Testis (tissue), 3 donors: Measurements from ENCODE around the gene PCGF5. TPM values are rescaled to one million over a fixed set of nuclear protein-coding genes. Genes with fewer than 3 reads are reported as not detected.

Experiments used
- DNase-seq: peaks from one replicate; pipeline ENCODE4 v3.0.0-alpha.2; 2019
- H3K27ac ChIP-seq, 2 donors: fragments of 200-600 bp; sonication (generic); one replicate each; pipeline ENCODE4 v1.5.1; 2019
- H3K27me3 ChIP-seq: fragments of 200-600 bp; sonication (generic); one replicate; pipeline ENCODE4 v1.5.1; 2019
- H3K36me3 ChIP-seq: fragments of 200-600 bp; sonication (generic); one replicate; pipeline ENCODE4 v1.5.1; 2017; ENCODE audit warnings: low read depth; ENCODE audit errors: missing control alignments
- H3K4me1 ChIP-seq: fragments of 200-600 bp; sonication (generic); one replicate; pipeline ENCODE4 v1.5.1; 2019
- H3K4me3 ChIP-seq, 2 donors: fragments of 200-600 bp; sonication (generic); one replicate each; pipeline ENCODE4 v1.5.1; 2017 to 2019
- H3K9me3 ChIP-seq: fragments of 200-600 bp; sonication (generic); one replicate; pipeline ENCODE4 v1.5.1; 2017
- POLR2A ChIP-seq: fragments of 450-650 bp; IDR thresholded peaks from one replicate; pipeline ENCODE4 v1.6.1; 2017; ENCODE audit warnings: antibody characterized with exemption, mild to moderate bottlenecking, moderate library complexity
- WGBS, 2 donors: methylation state at CpG; one replicate each; pipeline ENCODE4 v1.1.5; 2018; 5-methylcytosine and 5-hydroxymethylcytosine counted together
- intact Hi-C: fragments of 100-400 bp; cut with DNase I; formaldehyde crosslinking; loops from one replicate; pipeline ENCODE4 v1.15.1; 2023; ENCODE audit warnings: low total_unique reads
- polyA plus RNA-seq: library from polyadenylated mRNA; stranded (reverse); fragments of 350-450 nt; fragmentation: Illumina TruSeq; extraction: RNeasy Lipid Tissue Mini Kit (QIAGEN cat#74804); gene quantifications from one replicate; pipeline ENCODE4 v1.2.3, GENCODE V29; 2014; ENCODE audit warnings: low read depth, low replicate concordance; ENCODE audit not compliant: insufficient read depth
- total RNA-seq, 2 donors: library from RNA; depleted of rRNA; stranded (reverse); fragments of >200 nt; gene quantifications; one replicate each; pipeline ENCODE4 v1.2.3, GENCODE V29; 2016
- TF ChIP-seq, protein P1 (sequence below), 3 experiments: fragments of 450-650 bp in 2 of 3; fragments of 200-600 bp in 1 of 3; sonication (generic) in 1 of 3; IDR thresholded peaks; one replicate each; pipeline ENCODE4 v1.5.1; 2016 to 2019; ENCODE audit warnings: antibody characterized with exemption in 3 of 3, mild to moderate bottlenecking in 2 of 3, moderate library complexity in 1 of 3

The PCGF5 gene
- total and polyA plus RNA-seq, 3 donors from 2014 or later, result 36.8 to 68.9 (median 50.2) TPM

GRCh38 chr10:91328320-91328984 is 108.0 kb downstream of the PCGF5 start:
- H3K36me3 ChIP-seq, result no peaks in the 10 kb centered on the region
- no peaks in the 10 kb centered on the region for H3K4me1 ChIP-seq
- no peak for TF ChIP-seq POLR2A
- TF ChIP-seq, protein P1, sequence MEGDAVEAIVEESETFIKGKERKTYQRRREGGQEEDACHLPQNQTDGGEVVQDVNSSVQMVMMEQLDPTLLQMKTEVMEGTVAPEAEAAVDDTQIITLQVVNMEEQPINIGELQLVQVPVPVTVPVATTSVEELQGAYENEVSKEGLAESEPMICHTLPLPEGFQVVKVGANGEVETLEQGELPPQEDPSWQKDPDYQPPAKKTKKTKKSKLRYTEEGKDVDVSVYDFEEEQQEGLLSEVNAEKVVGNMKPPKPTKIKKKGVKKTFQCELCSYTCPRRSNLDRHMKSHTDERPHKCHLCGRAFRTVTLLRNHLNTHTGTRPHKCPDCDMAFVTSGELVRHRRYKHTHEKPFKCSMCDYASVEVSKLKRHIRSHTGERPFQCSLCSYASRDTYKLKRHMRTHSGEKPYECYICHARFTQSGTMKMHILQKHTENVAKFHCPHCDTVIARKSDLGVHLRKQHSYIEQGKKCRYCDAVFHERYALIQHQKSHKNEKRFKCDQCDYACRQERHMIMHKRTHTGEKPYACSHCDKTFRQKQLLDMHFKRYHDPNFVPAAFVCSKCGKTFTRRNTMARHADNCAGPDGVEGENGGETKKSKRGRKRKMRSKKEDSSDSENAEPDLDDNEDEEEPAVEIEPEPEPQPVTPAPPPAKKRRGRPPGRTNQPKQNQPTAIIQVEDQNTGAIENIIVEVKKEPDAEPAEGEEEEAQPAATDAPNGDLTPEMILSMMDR (IDR thresholded peaks at IDR 0.05), result no peak
- H3K27me3 ChIP-seq, result no peaks in the 10 kb centered on the region
- whole genome bisulfite sequencing, 2 donors, result 81 to 93% methylated on average over 4 of the region's 4 CpGs
- no peak overlapping the region for H3K4me3 ChIP-seq
- no peak overlapping the region for H3K27ac ChIP-seq
- no peaks in the 10 kb centered on the region for H3K9me3 ChIP-seq
- intact Hi-C loops, result no loop called here
- no peak for DNase-seq

Other genes with a start within 250 kb of the PCGF5 start
- gene HECTD2, start 189.7 kb downstream of the PCGF5 start, total RNA-seq, result 10 to 100 TPM; 20.3 to 22.3 TPM
- gene HECTD2, start 189.7 kb downstream of the PCGF5 start, polyA plus RNA-seq, result 9.0 TPM